ENCODE results near the gene DPP4.

GRCh38 chr2:161962160-161962559 is 111.9 kb downstream of the DPP4 start:
- TF ChIP-seq CTCF (conservative IDR thresholded peaks at IDR 0.05; ENCODE audit: low read length): no peak
- no peak for TF ChIP-seq EZH2phosphoT487 (IDR thresholded peaks at IDR 0.05; ENCODE audit: borderline replicate concordance, low read depth, low read length)

Data from OCI-LY7 (cell line).